CD8-positive, alpha-beta memory T cell (primary cell): ENCODE results near the gene CAPN7. TPM values are rescaled to one million over a fixed set of nuclear protein-coding genes. Genes with fewer than 3 reads are reported as not detected.
"Not testable (repeated sequence)": the region's sequence is repeated elsewhere in the genome, so short reads cannot be mapped to it uniquely, and the experiment has no call there.

ENCODE experiments used
- CTCF ChIA-PET: fragments of 350-600 bp; sonication (Branson Sonifier 250); formaldehyde crosslinking; loops from one replicate; lab custom pipeline; 2021; ENCODE audit warnings: antibody characterized with exemption; lab: Charles Lee
- POLR2A ChIA-PET: fragments of 350-600 bp; sonication (Branson Sonifier 250); formaldehyde crosslinking; loops from one replicate; lab custom pipeline; 2021; ENCODE audit warnings: antibody characterized with exemption; lab: Charles Lee
- DNase-seq, 5 donors: peaks; one replicate each; pipeline versions ENCODE4 v3.0.0 to v3.0.0-alpha.2; 2020 to 2022; ENCODE audit warnings: mixed read lengths in 1 of 5
- H3K27ac ChIP-seq: one replicate; pipeline ENCODE4 v1.7.0; 2013; ENCODE audit warnings: low read depth, mild to moderate bottlenecking, low read length, moderate library complexity
- H3K27me3 ChIP-seq: 2 replicates; pipeline ENCODE4 v1.7.0; 2013; ENCODE audit warnings: low read length, mild to moderate bottlenecking; ENCODE audit not compliant: insufficient read depth, poor library complexity, severe bottlenecking
- H3K36me3 ChIP-seq: 2 replicates; pipeline ENCODE4 v1.7.0; 2013; ENCODE audit warnings: mild to moderate bottlenecking, low read length, moderate library complexity; ENCODE audit not compliant: insufficient read depth
- H3K4me1 ChIP-seq: 2 replicates; pipeline ENCODE4 v1.7.0; 2013; ENCODE audit warnings: mild to moderate bottlenecking, low read length, moderate library complexity; ENCODE audit not compliant: insufficient read depth
- H3K4me3 ChIP-seq: 2 replicates; pipeline ENCODE4 v1.7.0; 2013; ENCODE audit warnings: mild to moderate bottlenecking, low read length
- H3K9me3 ChIP-seq: 2 replicates; pipeline ENCODE4 v1.7.0; 2013; ENCODE audit warnings: mild to moderate bottlenecking, low read length
- H3K27ac Mint-ChIP-seq, 8 donors: one replicate each; pipeline ENCODE4 v1.8.0; 2020 to 2021; ENCODE audit warnings: mixed read lengths in 8 of 8, mild to moderate bottlenecking in 6 of 8, inconsistent platforms in 3 of 8, moderate library complexity in 3 of 8
- H3K27me3 Mint-ChIP-seq, 2 donors: one replicate each; pipeline ENCODE4 v1.8.0; 2020 to 2021; ENCODE audit warnings: mixed read lengths in 2 of 2, mild to moderate bottlenecking in 1 of 2, moderate library complexity in 1 of 2
- H3K36me3 Mint-ChIP-seq, 3 donors: one replicate each; pipeline ENCODE4 v1.8.0; 2020 to 2021; ENCODE audit warnings: mixed read lengths in 3 of 3, inconsistent platforms in 1 of 3, mild to moderate bottlenecking in 1 of 3
- H3K4me1 Mint-ChIP-seq, 3 donors: one replicate each; pipeline ENCODE4 v1.8.0; 2020 to 2021; ENCODE audit warnings: mixed read lengths in 3 of 3, inconsistent platforms in 1 of 3, mild to moderate bottlenecking in 1 of 3
- H3K4me3 Mint-ChIP-seq, 7 donors: one replicate each; pipeline ENCODE4 v1.8.0; 2020 to 2021; ENCODE audit warnings: mixed read lengths in 7 of 7, mild to moderate bottlenecking in 6 of 7, moderate library complexity in 4 of 7, inconsistent platforms in 2 of 7
- H3K9me3 Mint-ChIP-seq, 5 donors: one replicate each; pipeline ENCODE4 v1.8.0; 2020 to 2022; ENCODE audit warnings: mixed read lengths in 5 of 5, mild to moderate bottlenecking in 3 of 5, moderate library complexity in 2 of 5, inconsistent platforms in 1 of 5
- polyA plus RNA-seq: library from polyadenylated mRNA; unstranded; fragments of 300-500 nt; fragmentation: Illumina TruSeq; gene quantifications from one replicate; pipeline ENCODE4 v1.2.3, GENCODE V29; 2021
- total RNA-seq, 2 experiments: library from RNA; stranded (reverse); gene quantifications; one replicate each; pipeline ENCODE4 v1.2.3, GENCODE V29; 2021

Gene CAPN7
- total RNA-seq: 10 to 100 TPM; 33.1 to 36.1 TPM
- 32.4 TPM for polyA plus RNA-seq

DNA sequence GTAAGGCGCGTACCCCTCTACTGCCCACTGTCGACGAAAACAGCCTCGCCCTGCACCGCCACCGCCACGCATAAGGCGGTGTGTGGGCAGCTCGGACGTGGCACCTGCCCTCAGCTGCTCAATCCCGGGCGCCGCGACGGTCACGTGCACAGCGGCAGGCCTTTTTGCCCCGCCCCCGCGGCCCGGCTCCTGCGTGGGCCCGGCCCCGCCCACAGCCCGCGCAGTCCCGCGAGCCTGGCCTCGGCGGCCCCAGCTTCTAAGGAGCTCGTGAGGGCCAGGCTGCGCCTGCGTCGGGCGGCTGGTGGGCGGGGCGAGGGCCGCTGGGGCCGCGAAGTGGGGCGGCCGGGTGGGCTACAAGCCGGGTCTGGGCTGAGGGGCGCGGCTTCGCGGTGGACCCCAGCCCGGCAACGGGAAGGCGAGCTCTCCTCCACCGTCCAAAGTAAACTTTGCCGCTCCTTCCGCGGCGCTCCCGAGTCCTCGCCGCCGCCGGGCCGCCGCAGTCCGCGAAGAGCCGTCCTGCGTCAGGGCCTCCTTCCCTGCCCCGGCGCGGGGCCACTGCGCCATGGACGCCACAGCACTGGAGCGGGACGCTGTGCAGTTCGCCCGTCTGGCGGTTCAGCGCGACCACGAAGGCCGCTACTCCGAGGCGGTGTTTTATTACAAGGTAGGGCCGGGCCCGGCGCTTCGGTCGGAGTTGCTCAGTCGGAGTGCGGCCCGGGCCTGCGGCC lies at the start of gene CAPN7:
Gene CAPN7 (plus strand): TSS at position 313 of the 728 bp plus-strand sequence. CDS start 250 bp downstream, at position 563.
- Histone ChIP-seq H3K9me3 (no peaks in the 10 kb centered on the region), H3K4me1 (peaks cover 27% of the 10 kb centered on the region), H3K27me3 (no peaks in the 10 kb centered on the region), H3K27ac (peak within 1 kb of the TSS; percentile 93), H3K4me3 (peak within 1 kb of the TSS; percentile 62), H3K36me3 (no peaks in the 10 kb centered on the region)
- peaks cover 0 to 2% of the 10 kb centered on the region in 2 donors for H3K27me3 Mint-ChIP-seq
- DNase-seq: peak; percentile 94 to 96 (median 95)
- peak within 1 kb of the TSS; percentile 86 to 96 (median 93) for H3K4me3 Mint-ChIP-seq
- H3K4me1 Mint-ChIP-seq: peaks cover 38 to 48% (median 47%) of the 10 kb centered on the region in 3 donors
- H3K9me3 Mint-ChIP-seq: no peaks in the 10 kb centered on the region
- ChIA-PET POLR2A (interaction anchor here (0.5 to 1.6 kb wide), 15 partner anchors 12 to 395 kb away, joined by 3 to 17 read pairs (median 3); partner anchors contain the start of genes BTD, EAF1, HACL1 and METTL6), CTCF (interaction anchor here (0.8 to 5.2 kb wide), 12 partner anchors 10 to 228 kb away, joined by 3 to 52 read pairs (median 4); no protein-coding TSS in a partner anchor)
- H3K27ac Mint-ChIP-seq: peak within 1 kb of the TSS; percentile 91 to 99 (median 96)
- peaks cover 0 to 25% (median 2%) of the 10 kb centered on the region in 3 donors for H3K36me3 Mint-ChIP-seq

DNA sequence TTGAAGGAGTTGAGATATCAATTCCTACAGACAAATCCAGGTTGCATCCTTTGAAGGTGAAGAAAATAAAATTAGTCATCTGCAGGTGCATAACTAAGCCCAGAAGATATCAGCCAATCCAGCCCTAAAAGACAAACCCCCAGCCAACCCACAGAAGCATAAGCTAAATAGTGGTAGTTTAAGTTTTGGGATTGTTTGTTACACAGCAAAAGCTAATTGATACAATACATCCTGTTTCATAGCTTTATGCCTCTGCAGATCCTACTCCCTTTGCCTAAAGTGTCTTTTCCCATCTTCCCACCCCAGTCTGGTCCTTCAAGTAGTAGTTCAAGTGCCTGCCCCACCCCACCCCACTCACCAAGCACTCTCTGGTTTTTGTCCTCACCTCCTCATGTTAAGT lies 48.6 kb upstream of the CAPN7 start:
- Mint-ChIP-seq H3K27me3 (peaks cover 12 to 43% of the 10 kb centered on the region in 2 donors), H3K36me3 (no peaks in the 10 kb centered on the region), H3K27ac (no peak overlapping the region), H3K9me3 (peaks cover 0 to 4% (median 3%) of the 10 kb centered on the region in 5 donors), H3K4me1 (peaks cover 0 to 6% (median 5%) of the 10 kb centered on the region in 3 donors), H3K4me3 (no peak overlapping the region)
- Histone ChIP-seq H3K36me3 (no peaks in the 10 kb centered on the region), H3K4me3 (no peak overlapping the region), H3K27me3 (peaks cover 10% of the 10 kb centered on the region), H3K4me1 (no peaks in the 10 kb centered on the region), H3K27ac (no peak overlapping the region), H3K9me3 (no peaks in the 10 kb centered on the region)
- no peak for DNase-seq
- ChIA-PET POLR2A (no interaction called here), CTCF (no interaction called here)

DNA sequence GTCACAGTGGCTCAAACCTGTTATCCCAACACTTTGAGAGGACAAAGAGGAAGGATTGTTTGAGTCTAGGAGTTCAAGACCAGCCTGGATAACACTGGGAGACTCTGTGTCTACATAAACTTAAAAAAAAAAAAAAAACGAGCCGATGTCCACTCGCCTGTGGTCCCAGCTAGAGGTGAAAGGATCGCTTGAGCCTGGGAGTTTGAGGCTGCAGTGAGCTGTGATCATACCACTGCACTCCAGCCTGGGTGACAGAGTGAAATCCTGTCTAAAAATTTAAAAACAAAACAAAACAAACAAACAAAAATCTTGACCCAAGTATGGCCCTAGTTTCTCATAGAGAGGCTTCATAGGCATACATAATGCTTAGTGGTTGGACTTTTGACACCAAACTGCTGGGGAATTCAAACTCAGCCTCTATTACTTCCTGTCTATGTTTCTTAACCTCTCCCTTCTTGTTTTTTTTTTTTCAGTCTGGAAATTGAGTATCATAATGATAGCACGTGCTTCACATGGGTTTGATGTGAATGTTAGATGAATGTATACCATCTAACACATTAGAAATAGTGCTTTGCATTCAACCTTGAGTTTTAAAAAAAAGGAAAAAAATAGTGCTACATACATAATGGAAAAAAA lies 46.4 kb upstream of the CAPN7 start:
- H3K4me3 ChIP-seq: no peak overlapping the region
- CTCF ChIA-PET: no interaction called here
- H3K27me3 ChIP-seq: peaks cover 7% of the 10 kb centered on the region
- H3K27me3 Mint-ChIP-seq: peaks cover 12 to 25% of the 10 kb centered on the region in 2 donors
- no peak overlapping the region for H3K27ac Mint-ChIP-seq
- no peaks in the 10 kb centered on the region for H3K36me3 ChIP-seq
- H3K4me1 Mint-ChIP-seq: peaks cover 0 to 6% (median 5%) of the 10 kb centered on the region in 3 donors
- H3K4me3 Mint-ChIP-seq: no peak overlapping the region
- peaks cover 0 to 4% (median 3%) of the 10 kb centered on the region in 5 donors for H3K9me3 Mint-ChIP-seq
- no peaks in the 10 kb centered on the region for H3K4me1 ChIP-seq
- no peak for DNase-seq
- no peak overlapping the region for H3K27ac ChIP-seq
- POLR2A ChIA-PET: no interaction called here
- no peaks in the 10 kb centered on the region for H3K9me3 ChIP-seq
- no peaks in the 10 kb centered on the region for H3K36me3 Mint-ChIP-seq

DNA sequence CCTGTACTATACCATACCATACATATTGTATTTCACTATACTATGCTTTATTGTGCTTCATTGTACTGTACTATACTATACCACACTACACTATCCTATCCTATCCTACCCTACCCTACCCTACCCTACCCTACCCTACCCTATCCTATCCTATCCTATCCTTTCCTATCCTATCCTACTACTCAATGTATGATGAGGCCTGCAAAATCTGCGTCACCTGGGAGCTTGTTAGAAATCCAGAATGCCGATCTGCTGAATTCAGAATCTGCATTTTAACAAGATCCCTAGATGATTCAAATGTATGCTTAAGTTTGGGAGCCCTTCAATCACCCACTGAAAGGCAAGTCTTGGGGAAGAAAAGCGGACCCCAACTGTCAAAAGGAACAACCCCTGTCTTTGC lies 45.4 kb upstream of the CAPN7 start:
- Histone ChIP-seq H3K36me3 (no peaks in the 10 kb centered on the region), H3K27me3 (no peaks in the 10 kb centered on the region), H3K27ac (no peak overlapping the region), H3K4me1 (no peaks in the 10 kb centered on the region), H3K4me3 (no peak overlapping the region), H3K9me3 (no peaks in the 10 kb centered on the region)
- H3K9me3 Mint-ChIP-seq: peaks cover 0 to 4% (median 3%) of the 10 kb centered on the region in 5 donors
- ChIA-PET POLR2A (no interaction called here), CTCF (no interaction called here)
- H3K27me3 Mint-ChIP-seq: peaks cover 7 to 15% of the 10 kb centered on the region in 2 donors
- peak overlapping the region in 1 of 8 donors; percentile 18 for H3K27ac Mint-ChIP-seq
- H3K36me3 Mint-ChIP-seq: no peaks in the 10 kb centered on the region
- peaks cover 0 to 6% (median 5%) of the 10 kb centered on the region in 3 donors for H3K4me1 Mint-ChIP-seq
- no peak overlapping the region for H3K4me3 Mint-ChIP-seq
- no peak for DNase-seq

DNA sequence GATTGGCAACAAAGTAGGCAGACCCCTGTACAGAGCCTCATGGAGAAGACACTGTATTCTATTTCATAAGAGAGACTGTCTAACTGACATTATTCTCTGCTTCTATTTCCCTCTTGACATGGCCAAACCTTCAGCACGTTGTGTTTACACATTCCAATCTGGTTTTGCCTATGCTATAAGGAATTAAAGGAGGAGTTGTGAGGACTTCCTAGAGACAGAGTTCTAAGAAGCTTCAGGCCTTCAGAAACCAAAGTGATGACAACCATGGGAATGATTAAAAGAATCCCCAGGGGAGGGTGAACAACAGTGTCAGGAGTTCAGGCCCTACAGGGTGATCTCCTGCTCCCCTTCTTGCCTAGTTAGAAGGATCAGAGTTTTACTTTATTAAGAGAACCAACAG lies 44.9 kb upstream of the CAPN7 start:
- H3K4me1 Mint-ChIP-seq: peaks cover 0 to 6% (median 5%) of the 10 kb centered on the region in 3 donors
- Histone ChIP-seq H3K27ac (no peak overlapping the region), H3K4me3 (no peak overlapping the region), H3K4me1 (no peaks in the 10 kb centered on the region), H3K27me3 (no peaks in the 10 kb centered on the region), H3K36me3 (no peaks in the 10 kb centered on the region), H3K9me3 (no peaks in the 10 kb centered on the region)
- POLR2A ChIA-PET: no interaction called here
- no peak for DNase-seq
- H3K9me3 Mint-ChIP-seq: peaks cover 0 to 4% (median 3%) of the 10 kb centered on the region in 5 donors
- H3K4me3 Mint-ChIP-seq: no peak overlapping the region
- H3K36me3 Mint-ChIP-seq: no peaks in the 10 kb centered on the region
- no peak overlapping the region for H3K27ac Mint-ChIP-seq
- CTCF ChIA-PET: no interaction called here
- peaks cover 6 to 14% of the 10 kb centered on the region in 2 donors for H3K27me3 Mint-ChIP-seq

DNA sequence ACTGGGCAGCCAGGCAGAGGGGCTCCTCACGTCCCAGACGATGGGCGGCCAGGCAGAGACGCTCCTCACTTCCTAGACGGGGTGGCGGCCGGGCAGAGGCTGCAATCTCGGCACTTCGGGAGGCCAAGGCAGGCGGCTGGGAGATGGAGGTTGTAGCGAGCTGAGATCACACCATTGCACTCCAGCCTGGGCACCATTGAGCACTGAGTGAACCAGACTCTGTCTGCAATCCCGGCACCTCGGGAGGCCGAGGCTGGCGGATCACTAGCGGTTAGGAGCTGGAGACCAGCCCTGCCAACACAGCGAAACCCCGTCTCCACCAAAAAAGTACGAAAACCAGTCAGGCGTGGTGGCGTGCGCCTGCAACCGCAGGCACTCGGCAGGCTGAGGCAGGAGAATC lies 42.4 kb upstream of the CAPN7 start:
- CTCF ChIA-PET, DNase-seq, H3K4me1 ChIP-seq, H3K36me3 ChIP-seq, H3K4me3 ChIP-seq, H3K9me3 Mint-ChIP-seq, H3K27me3 ChIP-seq, H3K4me3 Mint-ChIP-seq, H3K27ac Mint-ChIP-seq, H3K36me3 Mint-ChIP-seq, POLR2A ChIA-PET, H3K9me3 ChIP-seq, H3K4me1 Mint-ChIP-seq, H3K27ac ChIP-seq: not testable (repeated sequence)
- H3K27me3 Mint-ChIP-seq: peaks cover 0 to 14% of the 10 kb centered on the region in 2 donors

DNA sequence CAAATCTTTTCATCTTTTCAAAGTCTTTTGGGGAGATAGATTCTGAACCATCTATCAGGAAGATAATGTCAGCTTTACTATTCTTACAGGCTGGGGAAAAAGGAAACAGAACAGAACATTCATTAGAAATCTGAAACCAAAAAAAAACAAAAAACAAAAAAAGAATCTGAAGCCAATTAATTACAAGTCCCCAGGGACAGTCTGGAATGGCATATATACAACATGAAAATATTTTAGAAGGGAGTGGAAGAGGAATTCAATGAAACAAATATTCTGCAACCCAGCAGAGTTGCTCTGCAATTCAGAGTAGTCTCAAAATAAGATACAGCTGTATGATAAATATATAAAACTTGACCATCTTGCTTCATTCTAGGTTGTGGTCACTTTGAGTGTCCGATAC lies 41.7 kb upstream of the CAPN7 start:
- CTCF ChIA-PET: no interaction called here
- Histone ChIP-seq H3K4me3 (no peak overlapping the region), H3K9me3 (no peaks in the 10 kb centered on the region), H3K27ac (no peak overlapping the region), H3K36me3 (no peaks in the 10 kb centered on the region), H3K27me3 (no peaks in the 10 kb centered on the region), H3K4me1 (no peaks in the 10 kb centered on the region)
- no peak overlapping the region for H3K4me3 Mint-ChIP-seq
- H3K27ac Mint-ChIP-seq: peak overlapping the region in 1 of 8 donors; percentile 43
- H3K4me1 Mint-ChIP-seq: peaks cover 0 to 6% (median 5%) of the 10 kb centered on the region in 3 donors
- peaks cover 0 to 14% of the 10 kb centered on the region in 2 donors for H3K27me3 Mint-ChIP-seq
- POLR2A ChIA-PET: no interaction called here
- DNase-seq: no peak
- no peaks in the 10 kb centered on the region for H3K9me3 Mint-ChIP-seq
- H3K36me3 Mint-ChIP-seq: no peaks in the 10 kb centered on the region

DNA sequence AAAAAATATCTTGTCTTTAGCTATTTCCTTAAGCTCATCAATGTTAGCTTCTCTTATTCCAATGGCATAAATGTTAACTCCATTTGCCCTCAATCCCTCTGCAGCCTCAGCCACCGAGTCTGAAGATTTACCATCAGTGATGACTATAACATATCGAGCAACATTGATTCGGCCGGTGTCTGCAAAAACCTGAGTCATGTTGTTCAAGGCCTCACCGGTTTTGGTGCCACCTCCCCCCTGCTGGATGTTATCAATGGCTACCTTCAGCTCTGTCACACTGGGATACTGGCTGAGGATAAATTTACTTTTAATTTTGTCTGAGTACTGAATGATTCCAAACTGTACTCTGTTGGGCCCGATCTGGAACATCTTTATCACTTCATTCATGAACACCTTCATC lies 41.0 kb upstream of the CAPN7 start:
- Mint-ChIP-seq H3K27ac (no peak overlapping the region), H3K36me3 (no peaks in the 10 kb centered on the region), H3K27me3 (peaks cover 0 to 14% of the 10 kb centered on the region in 2 donors), H3K9me3 (no peaks in the 10 kb centered on the region), H3K4me3 (no peak overlapping the region), H3K4me1 (no peaks in the 10 kb centered on the region)
- no peaks in the 10 kb centered on the region for H3K9me3 ChIP-seq
- POLR2A ChIA-PET: no interaction called here
- H3K27ac ChIP-seq: no peak overlapping the region
- DNase-seq: no peak
- H3K36me3 ChIP-seq: no peaks in the 10 kb centered on the region
- no peaks in the 10 kb centered on the region for H3K27me3 ChIP-seq
- H3K4me3 ChIP-seq: no peak overlapping the region
- H3K4me1 ChIP-seq: no peaks in the 10 kb centered on the region
- CTCF ChIA-PET: no interaction called here
